B cell (primary cell): ENCODE measurements around the gene ITIH1. TPM values are rescaled to one million over a fixed set of nuclear protein-coding genes. Genes with fewer than 3 reads are reported as not detected.

ENCODE experiments used
- ATAC-seq: fragments of 200-7000 bp; cut with Tn5 transposase; one replicate; pipeline ENCODE4 v1.10.0; 2021; ENCODE audit warnings: low read depth, mild to moderate bottlenecking, moderate number of reproducible peaks, moderate library complexity
- CTCF ChIA-PET: fragments of 350-600 bp; sonication (Branson Sonifier 250); formaldehyde crosslinking; loops from one replicate; lab custom pipeline; 2021; ENCODE audit warnings: antibody characterized with exemption, inconsistent platforms; lab: Charles Lee
- POLR2A ChIA-PET: fragments of 350-600 bp; sonication (Branson Sonifier 250); formaldehyde crosslinking; loops from one replicate; lab custom pipeline; 2021; ENCODE audit warnings: antibody characterized with exemption; lab: Charles Lee
- DNase-seq: peaks from one replicate; pipeline ENCODE4 v3.0.0; 2013
- H2AFZ ChIP-seq: 2 replicates; pipeline ENCODE4 v1.6.1; 2012; ENCODE audit warnings: mild to moderate bottlenecking, low read depth, low read length; ENCODE audit not compliant: insufficient read depth, poor library complexity, severe bottlenecking
- H3K27ac ChIP-seq, 2 donors: 1 replicate in 1 of 2; 2 replicates in 1 of 2; pipeline ENCODE4 v1.5.1; 2012 to 2013; ENCODE audit warnings: low read length in 2 of 2, mild to moderate bottlenecking in 2 of 2, moderate library complexity in 1 of 2
- H3K27me3 ChIP-seq, 4 experiments: fragments of 200-600 bp in 1 of 4; sonication (generic) in 1 of 4; replicated peaks in 1 of 4; 1 replicate in 2 of 4; 2 replicates in 2 of 4; pipeline versions ENCODE4 v1.6.1 to v1.7.0; 2013 to 2016; ENCODE audit warnings: low read length in 3 of 4, mild to moderate bottlenecking in 2 of 4, mixed read lengths in 1 of 4, moderate library complexity in 1 of 4; ENCODE audit not compliant: insufficient read depth in 4 of 4, control insufficient read depth in 3 of 4; ENCODE audit errors: control extremely low read depth in 1 of 4
- H3K36me3 ChIP-seq, 2 experiments: replicated peaks in 1 of 2; 1 replicate in 1 of 2; 2 replicates in 1 of 2; pipeline versions ENCODE4 v1.6.1 to v1.7.1; 2013; ENCODE audit warnings: low read length in 1 of 2; ENCODE audit not compliant: insufficient read depth in 2 of 2, control insufficient read depth in 1 of 2; ENCODE audit errors: control extremely low read depth in 1 of 2, extremely low read depth in 1 of 2
- H3K4me1 ChIP-seq, 2 donors: fragments of 200-600 bp in 1 of 2; sonication (generic) in 1 of 2; 1 replicate in 1 of 2; 2 replicates in 1 of 2; pipeline versions ENCODE4 v1.5.1 to v1.6.1; 2013 to 2017; ENCODE audit warnings: low read length in 2 of 2; ENCODE audit not compliant: control insufficient read depth in 2 of 2, insufficient read depth in 2 of 2
- H3K4me2 ChIP-seq: replicated peaks from 2 replicates; pipeline ENCODE3; 2012; ENCODE audit warnings: mild to moderate bottlenecking, low read depth, low read length; ENCODE audit not compliant: poor library complexity, severe bottlenecking
- H3K4me3 ChIP-seq, 5 experiments: fragments of 200-600 bp in 1 of 5; sonication (generic) in 1 of 5; 1 replicate in 3 of 5; 2 replicates in 2 of 5; pipeline versions ENCODE4 v1.5.1 to v1.7.0; 2011 to 2016; ENCODE audit warnings: low read length in 4 of 5, mild to moderate bottlenecking in 4 of 5, low read depth in 2 of 5, control low read depth in 1 of 5, moderate library complexity in 1 of 5; ENCODE audit not compliant: insufficient read depth in 1 of 5; ENCODE audit errors: control extremely low read depth in 1 of 5, extremely low read depth in 1 of 5
- H3K79me2 ChIP-seq: fragments of 200-600 bp; sonication (generic); one replicate; pipeline ENCODE4 v1.6.0; 2016; ENCODE audit warnings: low read length; ENCODE audit not compliant: control insufficient read depth, insufficient read depth
- H3K9ac ChIP-seq: fragments of 200-600 bp; sonication (generic); 2 replicates; pipeline ENCODE4 v1.6.1; 2017; ENCODE audit warnings: mild to moderate bottlenecking, low read length, moderate library complexity
- H3K9me3 ChIP-seq, 3 donors: one replicate each; pipeline versions ENCODE4 v1.6.1 to v1.7.1; 2013; ENCODE audit warnings: low read length in 2 of 3; ENCODE audit not compliant: control insufficient read depth in 2 of 3, insufficient read depth in 1 of 3; ENCODE audit errors: control extremely low read depth in 1 of 3
- H4K20me1 ChIP-seq: 2 replicates; pipeline ENCODE4 v1.6.0; 2012; ENCODE audit warnings: mild to moderate bottlenecking, low read length; ENCODE audit not compliant: insufficient read depth, control insufficient read depth, poor library complexity, severe bottlenecking
- H3K27ac Mint-ChIP-seq: one replicate; pipeline ENCODE4 v1.8.0; 2021; ENCODE audit warnings: mixed read lengths
- H3K27me3 Mint-ChIP-seq: one replicate; pipeline ENCODE4 v1.8.0; 2021; ENCODE audit warnings: mixed read lengths
- H3K4me1 Mint-ChIP-seq: one replicate; pipeline ENCODE4 v1.8.0; 2021; ENCODE audit warnings: mixed read lengths
- H3K4me3 Mint-ChIP-seq: one replicate; pipeline ENCODE4 v1.8.0; 2021; ENCODE audit warnings: mixed read lengths
- H3K9me3 Mint-ChIP-seq: one replicate; pipeline ENCODE4 v1.8.0; 2022; ENCODE audit warnings: mixed read lengths; ENCODE audit not compliant: insufficient read depth
- CTCF ChIP-seq: fragments of 200-600 bp; IDR thresholded peaks from one replicate; pipeline ENCODE4 v1.8.0; 2022; ENCODE audit warnings: antibody characterized with exemption, mild to moderate bottlenecking
- EZH2 ChIP-seq: IDR thresholded peaks from 2 replicates; pipeline ENCODE4 v1.6.1; 2012; ENCODE audit warnings: borderline replicate concordance, low read depth, mild to moderate bottlenecking, moderate library complexity, low read length; ENCODE audit not compliant: insufficient read depth, poor library complexity, severe bottlenecking
- WGBS: methylation state at CpG from one replicate; pipeline ENCODE4 v1.1.5; 2013; ENCODE audit warnings: missing lambda C conversion rate; ENCODE audit not compliant: insufficient coverage; 5-methylcytosine and 5-hydroxymethylcytosine counted together
- intact Hi-C: fragments of 100-400 bp; cut with micrococcal nuclease; formaldehyde crosslinking; loops from one replicate; pipeline ENCODE4 v1.10.0; 2022
- polyA plus RNA-seq: library from polyadenylated mRNA; depleted of rRNA; stranded (reverse); fragments of >200 nt; gene quantifications from 2 replicates; pipeline ENCODE4 v1.2.3, GENCODE V29; 2012
- total RNA-seq, 2 donors: library from RNA; stranded (reverse); fragments of 120-200 nt in 1 of 2; gene quantifications; 1 replicate in 1 of 2; 2 replicates in 1 of 2; pipeline versions ENCODE4 v1.2.3 to v1.2.4, GENCODE V29; 2013 to 2022

Gene ITIH1
- total and polyA plus RNA-seq, 2 donors (not counting 1 experiment from before 2014, with no cell fraction given) = 2.0 TPM; not detected in 1

DNA sequence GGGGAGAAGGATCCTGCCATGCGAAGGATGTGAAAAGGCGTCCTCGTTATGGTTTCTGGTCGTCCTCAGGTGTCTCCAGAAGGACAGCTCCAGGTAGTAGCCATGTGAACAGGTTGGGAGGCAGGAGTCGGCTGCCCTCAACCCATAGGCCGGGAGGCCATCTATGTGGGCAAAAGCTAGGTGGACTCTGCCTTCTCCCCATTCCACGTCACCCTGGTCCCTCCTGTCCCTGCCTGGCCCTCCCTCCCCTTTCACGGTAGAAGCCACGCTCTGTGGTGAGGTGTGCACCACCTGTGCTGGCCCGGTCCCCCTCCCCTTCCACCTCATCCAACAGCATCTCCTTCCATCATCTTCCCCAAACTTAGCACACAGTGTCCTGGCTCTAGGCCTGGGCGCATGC, 33.5 kb downstream of the ITIH1 start:
- H3K9me3 Mint-ChIP-seq = no peaks in the 10 kb centered on the region
- Histone ChIP-seq H3K27me3 (no peaks in the 10 kb centered on the region), H3K36me3 (no peaks in the 10 kb centered on the region), H4K20me1 (no peaks in the 10 kb centered on the region), H3K9me3 (no peaks in the 10 kb centered on the region), H3K27ac (no peak overlapping the region), H3K4me3 (no peak overlapping the region), H3K4me2 (no peak overlapping the region), H3K4me1 (no peaks in the 10 kb centered on the region), H3K9ac (no peak overlapping the region), H3K79me2 (no peaks in the 10 kb centered on the region), H2AFZ (no peak overlapping the region)
- 97% methylated on average over 11 of the region's 11 CpGs for WGBS
- H3K27ac Mint-ChIP-seq = no peak overlapping the region
- H3K4me3 Mint-ChIP-seq = no peak overlapping the region
- H3K4me1 Mint-ChIP-seq = no peaks in the 10 kb centered on the region
- H3K27me3 Mint-ChIP-seq = no peaks in the 10 kb centered on the region
- DNase-seq = no peak
- no peak for TF ChIP-seq EZH2
- no peak for TF ChIP-seq CTCF
- ChIA-PET POLR2A (no interaction called here), CTCF (no interaction called here)
- intact Hi-C loops = no loop called here
- ATAC-seq = no peak

DNA sequence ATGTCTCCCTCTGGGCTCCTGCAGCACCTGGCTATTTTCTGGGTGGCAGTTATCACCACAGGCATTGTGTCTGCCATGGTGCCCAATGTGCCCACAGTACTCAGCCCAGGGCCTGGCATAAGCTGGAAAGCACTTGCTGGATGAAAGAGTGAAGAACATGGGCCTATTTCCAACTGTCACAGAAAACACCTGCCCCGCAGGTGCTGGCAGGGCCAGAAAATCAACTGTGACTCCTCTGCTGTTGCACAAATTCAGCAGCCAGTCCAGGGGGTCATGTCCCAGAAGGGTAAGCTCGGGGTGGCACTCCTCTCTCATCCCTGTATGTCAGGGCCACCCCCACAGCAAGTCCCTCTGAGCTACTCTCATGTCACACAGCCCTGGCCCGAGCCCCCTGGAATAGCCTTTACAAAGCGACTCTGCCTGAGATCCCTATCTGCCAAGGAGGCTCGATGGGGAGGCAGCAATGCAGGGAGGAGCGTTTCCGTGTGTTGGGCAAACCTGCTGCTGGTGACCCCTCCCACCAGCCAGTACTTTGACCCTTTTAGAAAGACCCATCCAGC, 34.1 kb downstream of the ITIH1 start:
- H3K9ac ChIP-seq = no peak overlapping the region
- H3K4me2 ChIP-seq = no peak overlapping the region
- POLR2A ChIA-PET = no interaction called here
- H3K9me3 Mint-ChIP-seq = no peaks in the 10 kb centered on the region
- no peaks in the 10 kb centered on the region for H3K36me3 ChIP-seq
- no peaks in the 10 kb centered on the region for H3K4me1 Mint-ChIP-seq
- ATAC-seq (no peak), DNase-seq (no peak)
- CTCF ChIA-PET = no interaction called here
- no peak overlapping the region for H3K27ac ChIP-seq
- no peak overlapping the region for H3K27ac Mint-ChIP-seq
- no peaks in the 10 kb centered on the region for H3K9me3 ChIP-seq
- WGBS = 92% methylated on average over 7 of the region's 7 CpGs
- H3K4me3 ChIP-seq = no peak overlapping the region
- no peak for TF ChIP-seq EZH2
- TF ChIP-seq CTCF = no peak
- no peaks in the 10 kb centered on the region for H3K4me1 ChIP-seq
- no peak overlapping the region for H3K4me3 Mint-ChIP-seq
- intact Hi-C loops = no loop called here
- H2AFZ ChIP-seq = no peak overlapping the region
- no peaks in the 10 kb centered on the region for H3K27me3 ChIP-seq
- H3K79me2 ChIP-seq = no peaks in the 10 kb centered on the region
- H4K20me1 ChIP-seq = no peaks in the 10 kb centered on the region
- no peaks in the 10 kb centered on the region for H3K27me3 Mint-ChIP-seq
